SIG-M5 (cell line): ENCODE data around the gene CELA3B.
"Not testable (repeated sequence)": the region's sequence is repeated elsewhere in the genome, so short reads cannot be mapped to it uniquely, and the experiment has no call there.

Source experiments
- DNase-seq: peaks from one replicate; lab custom pipeline; 2025; lab: John Stamatoyannopoulos, UW

The CELA3B gene

DNA sequence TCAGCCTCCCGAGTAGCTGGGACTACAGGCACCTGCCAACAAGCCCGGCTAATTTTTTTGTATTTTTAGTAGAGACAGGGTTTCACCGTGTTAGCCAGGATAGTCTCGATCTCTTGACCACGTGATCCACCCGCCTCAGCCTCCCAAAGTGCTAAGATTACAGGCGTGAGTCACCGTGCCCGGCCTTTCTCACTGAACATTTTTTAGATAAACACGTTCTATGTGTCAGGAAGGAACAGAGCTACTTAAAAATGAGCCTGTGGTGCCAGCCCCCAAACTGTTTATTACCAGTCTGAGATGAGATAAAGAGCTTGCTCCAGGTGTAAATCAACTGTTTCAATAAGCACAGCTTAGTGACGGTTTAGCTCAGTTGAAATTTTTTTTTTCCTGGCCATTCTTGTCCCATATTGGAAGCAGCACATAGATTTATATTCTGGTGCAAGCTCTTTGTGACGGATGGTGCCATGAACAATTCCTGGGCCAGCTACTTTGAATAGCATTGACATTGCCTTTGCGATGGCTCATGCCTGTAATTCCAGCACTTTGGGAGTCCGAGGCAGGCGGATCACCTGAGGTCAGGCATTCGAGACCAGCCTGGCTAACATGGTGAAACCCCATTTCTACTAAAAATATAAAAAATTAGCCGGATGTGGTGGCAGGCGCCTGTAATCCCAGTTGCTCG, 33.7 kb upstream of the CELA3B start:
- DNase-seq, result not testable (repeated sequence)

GRCh38 chr1:21944733-21945073, 32.1 kb upstream of the CELA3B start:
- no peak for DNase-seq

DNA sequence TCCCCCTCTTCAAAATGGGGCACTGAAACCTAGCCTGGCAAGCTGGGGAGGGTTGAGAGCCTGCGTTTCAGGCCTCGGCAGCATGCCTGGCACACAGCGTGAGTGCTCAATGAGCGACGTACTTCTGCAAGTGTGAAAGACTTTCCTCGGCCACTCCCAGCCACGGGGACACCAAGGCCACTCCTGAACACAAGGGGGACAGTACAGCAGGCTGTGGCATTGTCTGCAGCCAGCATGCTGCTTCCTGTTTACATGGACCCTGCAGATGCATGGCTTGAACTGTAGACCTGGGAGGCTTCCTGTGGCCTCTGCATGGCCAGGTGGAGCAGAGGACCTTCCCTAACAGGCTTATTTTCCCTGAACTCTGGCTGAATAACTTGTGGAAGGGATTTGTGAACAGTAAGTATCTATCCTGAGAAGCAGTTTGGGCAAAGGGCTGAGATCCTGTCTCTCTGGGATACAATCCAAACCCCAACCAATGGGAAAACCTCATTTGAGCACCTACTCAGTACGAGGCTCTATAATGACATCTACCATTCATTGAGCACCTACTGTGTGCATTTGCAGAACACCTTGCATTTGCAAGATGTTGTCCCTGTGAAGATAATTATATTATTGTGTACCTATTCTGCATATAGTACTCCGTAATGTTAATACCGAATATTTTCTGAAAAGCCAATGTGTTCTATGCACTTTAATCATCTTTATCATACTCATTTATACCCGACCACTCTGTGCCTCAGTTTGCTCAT, 29.8 kb upstream of the CELA3B start:
- no peak for DNase-seq

DNA sequence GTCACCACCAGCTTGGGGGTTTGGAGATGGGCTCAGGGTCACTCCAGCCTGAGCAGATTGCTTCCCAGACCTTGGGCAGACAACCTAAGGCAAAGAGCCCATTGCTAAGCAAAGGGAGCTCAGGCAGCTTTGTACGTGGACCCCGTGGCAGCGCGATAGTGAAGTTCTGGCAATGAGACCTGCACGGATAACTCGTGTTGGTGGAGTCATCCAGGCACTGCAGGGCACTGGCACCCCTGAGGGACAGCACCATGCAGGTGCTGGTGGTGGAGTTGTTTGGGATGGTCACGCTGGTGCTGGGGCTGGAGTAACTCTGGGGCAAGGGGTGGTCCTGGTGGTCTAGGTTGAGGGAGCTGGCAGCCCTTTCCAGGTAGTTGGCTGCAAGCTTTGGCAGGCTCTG, 26.1 kb upstream of the CELA3B start:
- no peak for DNase-seq

DNA sequence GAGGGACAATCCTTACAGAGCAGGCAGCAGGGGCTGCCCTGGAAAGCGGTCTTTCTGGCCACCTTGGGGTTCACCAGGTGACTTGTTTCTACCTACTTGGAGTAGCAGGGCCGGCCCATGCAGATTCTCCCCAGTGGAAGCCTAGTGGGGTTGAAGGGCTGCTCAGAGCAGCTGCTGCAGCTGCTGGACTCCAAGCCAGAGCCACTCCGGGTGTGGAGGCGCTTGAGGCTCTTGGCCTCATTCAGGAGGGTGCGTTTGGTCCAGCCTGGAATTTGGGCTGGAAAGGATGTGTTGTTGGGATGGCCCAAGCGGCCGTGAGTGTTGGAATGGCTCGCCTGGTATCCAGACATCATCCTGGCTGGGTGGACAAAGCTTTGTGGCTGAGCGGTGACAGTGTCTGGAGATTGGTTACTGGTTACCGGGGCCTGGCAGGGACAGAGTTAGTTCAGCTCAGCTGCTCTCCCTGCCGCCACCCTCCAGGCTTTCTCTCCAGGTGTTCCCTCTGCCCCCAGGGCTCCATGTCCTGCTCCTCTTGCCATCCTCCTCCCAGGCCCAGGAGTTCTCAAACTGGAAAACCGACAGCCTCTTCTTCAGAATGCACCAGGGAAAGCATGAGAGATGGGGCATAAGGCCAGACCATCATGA, 25.5 kb upstream of the CELA3B start:
- DNase-seq, result no peak

- no peak for DNase-seq
Measured at GRCh38 chr1:21952786-21953520, 23.9 kb upstream of the CELA3B start.

DNA sequence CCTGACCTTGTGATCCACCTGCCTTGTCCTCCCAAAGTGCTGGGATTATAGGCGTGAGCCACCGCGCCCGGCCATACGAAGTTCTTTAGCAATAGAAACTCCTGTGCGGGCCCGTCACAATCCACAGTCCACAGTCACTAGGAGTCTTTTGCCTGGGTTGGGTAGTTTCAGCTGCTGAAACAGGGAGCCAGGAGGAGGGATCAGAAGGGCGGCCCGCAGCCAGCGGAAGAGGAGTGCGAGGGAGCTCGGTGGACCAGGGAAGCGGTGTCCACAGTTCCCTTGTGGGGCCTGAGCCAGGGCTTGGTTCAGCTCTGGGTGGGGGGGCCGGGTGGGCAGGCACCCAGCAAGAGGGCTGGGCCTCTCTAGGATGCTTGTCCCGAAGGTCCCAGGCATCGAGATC, 21.8 kb upstream of the CELA3B start:
- no peak for DNase-seq

GRCh38 chr1:21955501-21956281, 21.1 kb upstream of the CELA3B start:
- DNase-seq, result no peak

GRCh38 chr1:21956720-21957552, 19.9 kb upstream of the CELA3B start:
- DNase-seq, result no peak

- DNase-seq, result no peak
Measured at GRCh38 chr1:21961337-21961736, 15.5 kb upstream of the CELA3B start.

- DNase-seq, result no peak
Measured at GRCh38 chr1:21961799-21962198, 15.0 kb upstream of the CELA3B start.

GRCh38 chr1:21963477-21964217, 13.2 kb upstream of the CELA3B start:
- DNase-seq, result no peak

DNA sequence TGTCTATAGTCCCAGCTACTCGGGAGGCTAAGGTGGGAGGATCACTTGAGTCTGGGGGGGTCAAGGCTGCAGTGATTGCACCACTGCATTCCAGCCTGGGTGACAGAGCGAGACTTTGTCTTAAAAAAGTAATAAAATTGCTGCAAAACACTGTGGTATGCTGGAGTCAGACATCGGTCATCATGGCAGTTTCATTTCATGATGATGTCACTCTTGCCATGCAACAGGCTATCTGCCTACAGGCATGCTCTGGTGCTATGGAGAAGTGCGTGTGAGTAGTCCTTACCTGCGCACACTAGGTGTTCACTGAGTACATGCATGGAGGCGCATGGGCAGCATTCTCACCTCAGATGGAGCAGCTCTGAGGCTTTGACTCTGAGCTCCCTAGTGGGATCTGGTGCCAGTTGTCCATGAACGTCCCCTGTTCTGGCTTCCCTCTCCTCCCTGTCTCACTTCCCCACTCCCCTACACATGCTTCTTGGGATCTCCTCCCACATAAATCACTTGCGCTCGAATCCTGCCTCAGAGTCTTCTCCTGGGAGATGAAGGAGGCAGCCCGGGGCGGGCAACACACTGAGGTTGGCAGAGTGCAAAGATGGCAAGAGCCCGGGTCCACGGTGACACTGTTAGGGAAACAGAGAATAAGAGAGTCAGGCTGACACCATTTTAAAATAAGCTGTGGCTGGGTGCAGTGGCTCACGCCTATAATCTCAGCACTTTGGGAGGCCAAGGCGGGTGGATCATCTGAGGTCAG, 10.4 kb upstream of the CELA3B start:
- DNase-seq, result no peak

GRCh38 chr1:21967216-21967615, 9.6 kb upstream of the CELA3B start:
- DNase-seq, result not testable (repeated sequence)

DNA sequence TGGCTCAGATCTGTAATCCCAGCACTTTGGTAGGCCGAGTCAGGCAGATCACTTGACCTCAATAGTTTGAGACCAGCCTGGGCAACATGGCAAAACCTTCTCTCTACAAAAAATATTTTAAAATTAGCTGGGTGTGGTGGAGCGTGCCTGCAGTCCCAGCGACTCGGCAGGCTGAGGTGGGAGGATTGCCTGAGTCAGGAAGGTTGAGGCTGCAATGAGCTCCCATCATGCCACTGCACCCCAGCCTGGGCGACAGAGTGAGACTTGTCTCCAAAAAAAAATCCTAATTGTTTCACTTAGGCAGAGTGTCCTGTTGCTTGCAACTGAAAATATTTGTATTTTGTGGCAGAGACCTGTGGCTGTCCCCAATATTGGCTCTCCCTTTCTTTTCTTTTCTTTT, 7.8 kb upstream of the CELA3B start:
- DNase-seq, result not testable (repeated sequence)

- DNase-seq, result not testable (repeated sequence)
Measured at GRCh38 chr1:21970523-21970922, 6.3 kb upstream of the CELA3B start.

DNA sequence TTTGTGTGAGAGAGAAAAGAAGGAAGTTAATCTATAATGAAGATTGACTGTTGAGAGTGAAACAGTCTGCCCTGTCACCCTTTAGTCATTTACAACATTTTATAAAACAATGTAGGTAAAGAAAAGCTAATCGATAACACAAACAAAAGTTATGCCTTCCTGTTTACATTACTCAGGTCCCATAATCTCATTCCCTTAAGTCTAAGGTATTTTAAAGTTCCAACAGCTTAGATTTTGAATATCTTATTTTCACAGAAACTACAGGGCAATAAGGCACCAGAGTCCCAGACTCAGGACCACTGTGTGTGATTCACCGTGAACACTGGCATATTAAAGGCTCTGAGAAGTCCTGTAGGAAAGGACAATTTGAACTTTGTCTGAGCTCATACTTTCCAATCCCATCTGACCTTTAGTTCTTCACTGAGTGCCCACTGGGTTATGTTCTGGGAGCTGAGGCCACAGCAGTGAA, 3.8 kb upstream of the CELA3B start:
- not testable (repeated sequence) for DNase-seq

DNA sequence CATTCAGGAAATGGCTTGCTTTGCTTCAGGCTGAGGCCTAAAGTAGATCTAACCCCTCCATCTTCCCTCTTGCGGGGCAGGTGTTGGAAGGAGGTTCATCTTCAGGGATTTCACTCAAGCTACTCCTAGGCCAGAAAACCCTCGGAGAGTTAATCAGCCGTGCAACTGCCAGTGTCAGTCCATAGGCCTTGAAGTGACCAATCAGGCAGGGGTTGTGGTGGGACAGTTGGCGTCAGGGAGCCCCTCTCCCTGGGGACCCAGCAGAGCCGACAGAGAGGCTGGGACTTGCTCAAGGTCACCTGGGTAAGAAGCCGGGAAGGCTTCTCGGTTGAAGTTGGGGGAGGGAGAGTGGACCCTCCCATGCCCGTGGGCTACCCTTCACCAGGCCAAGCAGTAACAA, 2.9 kb upstream of the CELA3B start:
- DNase-seq, result not testable (repeated sequence)

- not testable (repeated sequence) for DNase-seq
Measured at GRCh38 chr1:21974699-21975098, 2.1 kb upstream of the CELA3B start.
